Dedifferentiated amniotic fluid mesenchymal stem cell (primary cell): ENCODE results near the gene ADAM15.
A peak's percentile ranks its signal among the peaks of the same experiment; 100 is the strongest.

ENCODE experiments used
- DNase-seq: peaks from one replicate; pipeline ENCODE4 v3.0.0-alpha.2; 2016; ENCODE audit errors: extremely low spot score

Gene ADAM15

GRCh38 chr1:155086856-155087535 lies 35.9 kb downstream of the ADAM15 start:
- DNase-seq: no peak

GRCh38 chr1:155091071-155092051 lies 40.2 kb downstream of the ADAM15 start:
- DNase-seq: peak; percentile 56

- DNase-seq: no peak
These were observed 41.0 kb downstream of the ADAM15 start for GRCh38 chr1:155092131-155092530.

- DNase-seq: no peak
These were observed 41.5 kb downstream of the ADAM15 start for GRCh38 chr1:155092641-155093040.

GRCh38 chr1:155093911-155094621 lies 43.0 kb downstream of the ADAM15 start:
- peak; percentile 56 for DNase-seq

- no peak for DNase-seq
These were observed 43.5 kb downstream of the ADAM15 start for GRCh38 chr1:155094622-155094948.

GRCh38 chr1:155099331-155099730 lies 48.2 kb downstream of the ADAM15 start:
- DNase-seq: no peak

- no peak for DNase-seq
These were observed 52.2 kb downstream of the ADAM15 start for GRCh38 chr1:155103325-155103724.

- DNase-seq: no peak
These were observed 53.8 kb downstream of the ADAM15 start for GRCh38 chr1:155104605-155105534.

GRCh38 chr1:155105604-155106011 lies 54.5 kb downstream of the ADAM15 start:
- no peak for DNase-seq

- DNase-seq: no peak
These were observed 55.7 kb downstream of the ADAM15 start for GRCh38 chr1:155106862-155107261.

- no peak for DNase-seq
These were observed 56.5 kb downstream of the ADAM15 start for GRCh38 chr1:155107309-155108264.

GRCh38 chr1:155108296-155108695 lies 57.2 kb downstream of the ADAM15 start:
- no peak for DNase-seq

GRCh38 chr1:155110381-155110780 lies 59.3 kb downstream of the ADAM15 start:
- DNase-seq: no peak

GRCh38 chr1:155110826-155111225 lies 59.7 kb downstream of the ADAM15 start:
- DNase-seq: no peak
